SK-N-SH (cell line): ENCODE data around the gene PDK2. TPM values are rescaled to one million over a fixed set of nuclear protein-coding genes. Genes with fewer than 3 reads are reported as not detected.

Experiments used
- CTCF ChIA-PET: fragments of 300-600, 350-600 bp; formaldehyde crosslinking; extraction: SDS; loops from one replicate; lab custom pipeline; 2021; lab: Yijun Ruan, JAX
- POLR2A ChIA-PET: fragments of 350-600 bp; sonication (Branson Sonifier 250); formaldehyde crosslinking; extraction: SDS; loops from one replicate; lab custom pipeline; 2020; ENCODE audit warnings: antibody characterized with exemption, inconsistent platforms; lab: Yijun Ruan, JAX
- DNase-seq: peaks from one replicate; pipeline ENCODE4 v3.0.0; 2012
- H2AFZ ChIP-seq: fragments of 200-600 bp; sonication (generic); 2 replicates; pipeline ENCODE4 v1.8.1; 2016; ENCODE audit warnings: antibody characterized with exemption, mild to moderate bottlenecking, low read depth
- H3F3A ChIP-seq: fragments of 200-600 bp; sonication (generic); replicated peaks from 2 replicates; pipeline ENCODE3; 2016; ENCODE audit warnings: antibody characterized with exemption, mild to moderate bottlenecking; ENCODE audit not compliant: insufficient read depth
- H3K27ac ChIP-seq, 2 experiments: fragments of 200-500 bp in 1 of 2; fragments of 200-600 bp in 1 of 2; sonication (Bioruptor generic) in 1 of 2; sonication (generic), shearing (Covaris generic) in 1 of 2; 2 replicates each; pipeline versions ENCODE4 v1.5.1 to v1.6.1; 2014 to 2016; ENCODE audit warnings: low read depth in 2 of 2, inconsistent platforms in 1 of 2, low read length in 1 of 2, mild to moderate bottlenecking in 1 of 2, mixed read lengths in 1 of 2
- H3K27me3 ChIP-seq: fragments of 200-600 bp; sonication (generic), shearing (Covaris generic); 2 replicates; pipeline ENCODE4 v1.6.1; 2016; ENCODE audit warnings: mixed run types; ENCODE audit not compliant: insufficient read depth
- H3K36me3 ChIP-seq, 2 experiments: fragments of 200-500 bp in 1 of 2; fragments of 200-600 bp in 1 of 2; sonication (Bioruptor generic) in 1 of 2; sonication (generic) in 1 of 2; replicated peaks in 1 of 2; 2 replicates each; pipeline versions ENCODE3 to v1.5.1; 2014 to 2016; ENCODE audit warnings: low read length in 1 of 2, mild to moderate bottlenecking in 1 of 2; ENCODE audit not compliant: insufficient read depth in 2 of 2, control insufficient read depth in 1 of 2
- H3K4me1 ChIP-seq, 2 experiments: fragments of 200-500 bp in 1 of 2; fragments of 200-600 bp in 1 of 2; sonication (Bioruptor generic) in 1 of 2; sonication (generic), shearing (Covaris generic) in 1 of 2; 2 replicates each; pipeline versions ENCODE4 v1.5.1 to v1.6.1; 2014 to 2016; ENCODE audit warnings: low read depth in 1 of 2, low read length in 1 of 2, mixed run types in 1 of 2; ENCODE audit not compliant: insufficient read depth in 2 of 2, control insufficient read depth in 1 of 2
- H3K4me2 ChIP-seq: fragments of 200-600 bp; sonication (generic), shearing (Covaris generic); 2 replicates; pipeline ENCODE4 v1.6.1; 2017; ENCODE audit warnings: mixed run types
- H3K4me3 ChIP-seq, 2 experiments: fragments of 200-500 bp in 1 of 2; fragments of 200-600 bp in 1 of 2; sonication (Bioruptor generic) in 1 of 2; sonication (generic), shearing (Covaris generic) in 1 of 2; 2 replicates each; pipeline versions ENCODE4 v1.5.1 to v1.8.1; 2014 to 2016; ENCODE audit warnings: low read depth in 2 of 2, inconsistent platforms in 1 of 2, low read length in 1 of 2, mild to moderate bottlenecking in 1 of 2, mixed read lengths in 1 of 2, moderate library complexity in 1 of 2
- H3K79me2 ChIP-seq: fragments of 200-600 bp; sonication (generic); 2 replicates; pipeline ENCODE4 v1.8.1; 2017; ENCODE audit warnings: mild to moderate bottlenecking; ENCODE audit not compliant: insufficient read depth
- H3K9ac ChIP-seq: fragments of 200-600 bp; sonication (generic); 2 replicates; pipeline ENCODE4 v1.6.1; 2017; ENCODE audit warnings: mixed run types
- H3K9me2 ChIP-seq: fragments of 200-600 bp; sonication (generic); 2 replicates; pipeline ENCODE4 v1.6.1; 2017; ENCODE audit warnings: mixed run types
- H3K9me3 ChIP-seq: fragments of 200-600 bp; sonication (generic); 2 replicates; pipeline ENCODE4 v1.6.1; 2017; ENCODE audit warnings: mixed run types, mild to moderate bottlenecking, moderate library complexity
- H4K20me1 ChIP-seq: fragments of 200-600 bp; sonication (generic); 2 replicates; pipeline ENCODE4 v1.6.1; 2017; ENCODE audit warnings: mild to moderate bottlenecking, mixed run types; ENCODE audit not compliant: insufficient read depth
- CHD2 ChIP-seq: fragments of 150-350 bp; IDR thresholded peaks from 2 replicates; pipeline ENCODE4 v1.6.1; 2018; ENCODE audit warnings: low read length; ENCODE audit not compliant: partially characterized antibody
- ELF1 ChIP-seq: IDR thresholded peaks from 2 replicates; pipeline ENCODE4 v1.4.0; 2012
- FOXM1 ChIP-seq: IDR thresholded peaks from 2 replicates; pipeline ENCODE4 v1.4.0; 2012; ENCODE audit warnings: low read depth, mild to moderate bottlenecking
- GABPA ChIP-seq: IDR thresholded peaks from 2 replicates; pipeline ENCODE4 v1.4.0; 2012; ENCODE audit warnings: low read depth, mild to moderate bottlenecking
- JUND ChIP-seq: IDR thresholded peaks from 2 replicates; pipeline ENCODE4 v1.4.0; 2012
- MEF2A ChIP-seq: IDR thresholded peaks from 2 replicates; pipeline ENCODE4 v1.4.0; 2012; ENCODE audit warnings: low read depth, borderline replicate concordance
- NRF1 ChIP-seq: IDR thresholded peaks from 2 replicates; pipeline ENCODE4 v1.6.1; 2012; ENCODE audit warnings: low read depth, mild to moderate bottlenecking, low read length
- POLR2AphosphoS5 ChIP-seq: IDR thresholded peaks from 2 replicates; pipeline ENCODE4 v1.6.1; 2012; ENCODE audit warnings: low read depth, low read length
- RAD21 ChIP-seq: IDR thresholded peaks from 2 replicates; pipeline ENCODE4 v1.6.1; 2012; ENCODE audit warnings: mild to moderate bottlenecking, low read length
- SIN3A ChIP-seq: IDR thresholded peaks from 2 replicates; pipeline ENCODE4 v1.6.1; 2012; ENCODE audit warnings: low read depth, mild to moderate bottlenecking, low read length, moderate library complexity, borderline replicate concordance
- SMC3 ChIP-seq: IDR thresholded peaks from 2 replicates; pipeline ENCODE4 v1.6.1; 2012; ENCODE audit warnings: low read depth, low read length, improper control_type of control experiment
- TEAD4 ChIP-seq: IDR thresholded peaks from 2 replicates; pipeline ENCODE4 v1.4.0; 2012; ENCODE audit warnings: mild to moderate bottlenecking, borderline replicate concordance; ENCODE audit not compliant: insufficient read depth
- YY1 ChIP-seq: IDR thresholded peaks from 2 replicates; pipeline ENCODE4 v1.4.0; 2012; ENCODE audit warnings: low read depth, mild to moderate bottlenecking
- WGBS: methylation state at CpG from one replicate; pipeline ENCODE4 v1.1.6; 2017; ENCODE audit warnings: low lambda C conversion rate; 5-methylcytosine and 5-hydroxymethylcytosine counted together
- polyA plus RNA-seq, 3 experiments: library from polyadenylated mRNA; depleted of rRNA; stranded (reverse); fragments of >200 nt; gene quantifications; 2 replicates each; pipeline ENCODE4 v1.2.3, GENCODE V29; 2012
- TF ChIP-seq, protein P1 (sequence below): IDR thresholded peaks from 2 replicates; pipeline ENCODE4 v1.4.0; 2012; ENCODE audit warnings: low read depth, borderline replicate concordance
- TF ChIP-seq, protein P2 (sequence below): fragments of 200-600 bp; sonication (generic); IDR thresholded peaks from 2 replicates; pipeline ENCODE4 v1.6.1; 2017; ENCODE audit warnings: antibody characterized with exemption, mild to moderate bottlenecking, moderate library complexity
- TF ChIP-seq, protein P3 (sequence below): IDR thresholded peaks from 2 replicates; pipeline ENCODE4; 2012

Gene PDK2
- polyA plus RNA-seq, 1 of the 3 experiments (the other 2 are of a cell fraction): 124 TPM

DNA sequence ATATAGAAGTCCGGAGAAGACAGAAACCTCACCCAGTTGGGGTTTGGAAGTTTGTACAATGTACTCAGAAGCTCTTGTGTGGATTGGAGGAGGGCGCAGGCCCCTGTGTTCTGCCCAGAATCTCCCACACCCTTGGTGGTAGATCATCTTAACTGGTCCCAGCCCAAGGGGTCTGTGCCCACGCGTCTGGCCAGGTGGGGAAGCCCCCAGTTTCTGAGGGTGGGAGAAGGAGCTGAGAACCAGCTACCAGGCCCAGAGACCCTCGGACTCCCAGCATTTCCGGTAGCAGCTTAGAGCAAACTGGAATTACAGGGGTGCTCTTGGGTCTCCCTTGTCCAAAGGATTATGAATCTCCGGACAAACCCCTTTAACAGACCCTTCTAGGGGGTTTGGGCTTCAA lies 57.6 kb downstream of the PDK2 start:
- H3K27me3 ChIP-seq: no peaks in the 10 kb centered on the region
- no peak overlapping the region for H2AFZ ChIP-seq
- ChIA-PET CTCF (interaction anchor here (0.7 to 12.8 kb wide), 22 partner anchors 9 to 157 kb away, joined by 3 to 169 read pairs (median 7); partner anchors contain the start of genes COL1A1, PDK2, SAMD14 and SGCA), POLR2A (interaction anchor here (1.2 to 2.5 kb wide), 5 partner anchors 9 to 58 kb away, joined by 3 to 30 read pairs (median 7); partner anchors contain the start of gene PDK2)
- H3K9ac ChIP-seq: no peak overlapping the region
- peaks cover 16% of the 10 kb centered on the region for H4K20me1 ChIP-seq
- H3K27ac ChIP-seq: peak overlapping the region; percentile 74 to 98; a peak in 3 of 4 replicates
- 87% methylated on average over 5 of the region's 7 CpGs for WGBS
- H3K4me2 ChIP-seq: peak overlapping the region; percentile 97
- no peak for TF ChIP-seq SMC3
- TF ChIP-seq, protein P1, sequence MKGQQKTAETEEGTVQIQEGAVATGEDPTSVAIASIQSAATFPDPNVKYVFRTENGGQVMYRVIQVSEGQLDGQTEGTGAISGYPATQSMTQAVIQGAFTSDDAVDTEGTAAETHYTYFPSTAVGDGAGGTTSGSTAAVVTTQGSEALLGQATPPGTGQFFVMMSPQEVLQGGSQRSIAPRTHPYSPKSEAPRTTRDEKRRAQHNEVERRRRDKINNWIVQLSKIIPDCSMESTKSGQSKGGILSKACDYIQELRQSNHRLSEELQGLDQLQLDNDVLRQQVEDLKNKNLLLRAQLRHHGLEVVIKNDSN: no peak
- no peak for TF ChIP-seq FOXM1
- TF ChIP-seq GABPA: no peak
- no peak for TF ChIP-seq POLR2AphosphoS5
- no peak for TF ChIP-seq ELF1
- TF ChIP-seq YY1: no peak
- TF ChIP-seq TEAD4: no peak
- TF ChIP-seq JUND: no peak
- TF ChIP-seq MEF2A: no peak
- TF ChIP-seq RAD21: no peak
- TF ChIP-seq NRF1: no peak
- TF ChIP-seq CHD2: no peak
- TF ChIP-seq SIN3A: no peak
- TF ChIP-seq, protein P2, sequence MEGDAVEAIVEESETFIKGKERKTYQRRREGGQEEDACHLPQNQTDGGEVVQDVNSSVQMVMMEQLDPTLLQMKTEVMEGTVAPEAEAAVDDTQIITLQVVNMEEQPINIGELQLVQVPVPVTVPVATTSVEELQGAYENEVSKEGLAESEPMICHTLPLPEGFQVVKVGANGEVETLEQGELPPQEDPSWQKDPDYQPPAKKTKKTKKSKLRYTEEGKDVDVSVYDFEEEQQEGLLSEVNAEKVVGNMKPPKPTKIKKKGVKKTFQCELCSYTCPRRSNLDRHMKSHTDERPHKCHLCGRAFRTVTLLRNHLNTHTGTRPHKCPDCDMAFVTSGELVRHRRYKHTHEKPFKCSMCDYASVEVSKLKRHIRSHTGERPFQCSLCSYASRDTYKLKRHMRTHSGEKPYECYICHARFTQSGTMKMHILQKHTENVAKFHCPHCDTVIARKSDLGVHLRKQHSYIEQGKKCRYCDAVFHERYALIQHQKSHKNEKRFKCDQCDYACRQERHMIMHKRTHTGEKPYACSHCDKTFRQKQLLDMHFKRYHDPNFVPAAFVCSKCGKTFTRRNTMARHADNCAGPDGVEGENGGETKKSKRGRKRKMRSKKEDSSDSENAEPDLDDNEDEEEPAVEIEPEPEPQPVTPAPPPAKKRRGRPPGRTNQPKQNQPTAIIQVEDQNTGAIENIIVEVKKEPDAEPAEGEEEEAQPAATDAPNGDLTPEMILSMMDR: no peak
- TF ChIP-seq, protein P3, sequence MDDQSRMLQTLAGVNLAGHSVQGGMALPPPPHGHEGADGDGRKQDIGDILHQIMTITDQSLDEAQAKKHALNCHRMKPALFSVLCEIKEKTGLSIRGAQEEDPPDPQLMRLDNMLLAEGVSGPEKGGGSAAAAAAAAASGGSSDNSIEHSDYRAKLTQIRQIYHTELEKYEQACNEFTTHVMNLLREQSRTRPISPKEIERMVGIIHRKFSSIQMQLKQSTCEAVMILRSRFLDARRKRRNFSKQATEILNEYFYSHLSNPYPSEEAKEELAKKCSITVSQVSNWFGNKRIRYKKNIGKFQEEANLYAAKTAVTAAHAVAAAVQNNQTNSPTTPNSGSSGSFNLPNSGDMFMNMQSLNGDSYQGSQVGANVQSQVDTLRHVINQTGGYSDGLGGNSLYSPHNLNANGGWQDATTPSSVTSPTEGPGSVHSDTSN: no peak
- H3K4me3 ChIP-seq: peak overlapping the region in 1 of 2 experiments; percentile 66; a peak in 2 of 4 replicates
- H3K79me2 ChIP-seq: peaks cover 30% of the 10 kb centered on the region
- no peak for DNase-seq
- peaks cover 19% of the 10 kb centered on the region for H3F3A ChIP-seq
- H3K9me3 ChIP-seq: no peaks in the 10 kb centered on the region
- peaks cover 0 to under 1% of the 10 kb centered on the region in 2 experiments for H3K36me3 ChIP-seq
- no peaks in the 10 kb centered on the region for H3K9me2 ChIP-seq
- H3K4me1 ChIP-seq: peaks cover 25 to 46% of the 10 kb centered on the region in 2 experiments; a peak in 3 of 4 replicates
